B cell (primary cell): Measurements from ENCODE around the gene DSG2.

Experiments used
- EZH2 ChIP-seq: IDR thresholded peaks from 2 replicates; pipeline ENCODE4 v1.6.1; 2012; ENCODE audit warnings: borderline replicate concordance, low read depth, mild to moderate bottlenecking, moderate library complexity, low read length; ENCODE audit not compliant: insufficient read depth, poor library complexity, severe bottlenecking
- TF ChIP-seq, protein P1 (sequence below): fragments of 200-600 bp; IDR thresholded peaks from one replicate; pipeline ENCODE4 v1.8.0; 2022; ENCODE audit warnings: antibody characterized with exemption, mild to moderate bottlenecking

DNA sequence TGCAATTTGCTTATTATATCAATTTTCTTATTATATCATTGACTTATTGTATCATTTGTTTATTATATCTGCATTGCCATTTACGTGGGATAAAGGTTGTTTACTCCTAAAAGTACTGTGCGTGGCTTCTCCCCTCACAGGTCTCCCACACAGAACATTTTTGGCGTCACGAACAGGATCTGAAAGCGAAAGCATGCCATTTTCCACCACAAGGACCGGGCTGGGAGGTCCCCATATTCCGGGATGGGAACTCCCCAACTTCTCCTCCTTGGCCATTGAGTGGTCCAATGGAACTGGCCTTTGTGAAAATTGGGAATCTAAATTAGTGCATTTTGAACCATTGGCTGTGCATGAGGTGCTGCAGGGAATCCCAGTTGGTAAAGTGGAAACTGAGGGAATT is 4.8 kb upstream of the DSG2 start:
- TF ChIP-seq EZH2 = no peak
- TF ChIP-seq, protein P1, sequence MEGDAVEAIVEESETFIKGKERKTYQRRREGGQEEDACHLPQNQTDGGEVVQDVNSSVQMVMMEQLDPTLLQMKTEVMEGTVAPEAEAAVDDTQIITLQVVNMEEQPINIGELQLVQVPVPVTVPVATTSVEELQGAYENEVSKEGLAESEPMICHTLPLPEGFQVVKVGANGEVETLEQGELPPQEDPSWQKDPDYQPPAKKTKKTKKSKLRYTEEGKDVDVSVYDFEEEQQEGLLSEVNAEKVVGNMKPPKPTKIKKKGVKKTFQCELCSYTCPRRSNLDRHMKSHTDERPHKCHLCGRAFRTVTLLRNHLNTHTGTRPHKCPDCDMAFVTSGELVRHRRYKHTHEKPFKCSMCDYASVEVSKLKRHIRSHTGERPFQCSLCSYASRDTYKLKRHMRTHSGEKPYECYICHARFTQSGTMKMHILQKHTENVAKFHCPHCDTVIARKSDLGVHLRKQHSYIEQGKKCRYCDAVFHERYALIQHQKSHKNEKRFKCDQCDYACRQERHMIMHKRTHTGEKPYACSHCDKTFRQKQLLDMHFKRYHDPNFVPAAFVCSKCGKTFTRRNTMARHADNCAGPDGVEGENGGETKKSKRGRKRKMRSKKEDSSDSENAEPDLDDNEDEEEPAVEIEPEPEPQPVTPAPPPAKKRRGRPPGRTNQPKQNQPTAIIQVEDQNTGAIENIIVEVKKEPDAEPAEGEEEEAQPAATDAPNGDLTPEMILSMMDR = no peak
